H9 (cell line): ENCODE data around the gene DOCK1. TPM values are rescaled to one million over a fixed set of nuclear protein-coding genes. Genes with fewer than 3 reads are reported as not detected.

Source experiments
- DNase-seq: peaks from one replicate; pipeline ENCODE4 v3.0.0-alpha.2; 2017
- H2AFZ ChIP-seq: one replicate; pipeline ENCODE4 v1.6.1; 2013; ENCODE audit warnings: mild to moderate bottlenecking, low read length, control low read depth, moderate library complexity
- H2AK5ac ChIP-seq: 2 replicates; pipeline ENCODE4 v1.6.1; 2013; ENCODE audit warnings: low read length, control low read depth, mixed read lengths; ENCODE audit not compliant: insufficient read length
- H2BK120ac ChIP-seq: one replicate; pipeline ENCODE4 v1.6.1; 2013; ENCODE audit warnings: low read depth, mild to moderate bottlenecking, low read length, control low read depth, inconsistent platforms; ENCODE audit not compliant: poor library complexity, severe bottlenecking
- H2BK12ac ChIP-seq: 2 replicates; pipeline ENCODE4 v1.6.1; 2013; ENCODE audit warnings: low read length, control low read depth, mixed read lengths, low read depth; ENCODE audit not compliant: insufficient read length
- H2BK15ac ChIP-seq: 2 replicates; pipeline ENCODE4 v1.6.1; 2013; ENCODE audit warnings: low read depth, low read length, control low read depth
- H2BK20ac ChIP-seq: one replicate; pipeline ENCODE4 v1.6.1; 2013; ENCODE audit warnings: low read depth, mild to moderate bottlenecking, low read length, control low read depth, inconsistent platforms; ENCODE audit not compliant: poor library complexity, severe bottlenecking
- H2BK5ac ChIP-seq: 2 replicates; pipeline ENCODE4 v1.6.1; 2013; ENCODE audit warnings: low read length, control low read depth, mixed read lengths; ENCODE audit not compliant: insufficient read length
- H3K14ac ChIP-seq: 2 replicates; pipeline ENCODE4 v1.6.1; 2013; ENCODE audit warnings: low read length, control low read depth; ENCODE audit not compliant: insufficient read depth
- H3K18ac ChIP-seq: 2 replicates; pipeline ENCODE4 v1.6.1; 2013; ENCODE audit warnings: low read depth, mild to moderate bottlenecking, mixed read lengths, low read length, control low read depth; ENCODE audit not compliant: insufficient read length
- H3K23ac ChIP-seq: 2 replicates; pipeline ENCODE4 v1.6.1; 2013; ENCODE audit warnings: low read length, control low read depth, mixed read lengths, low read depth; ENCODE audit not compliant: insufficient read length
- H3K23me2 ChIP-seq: 2 replicates; pipeline ENCODE4 v1.6.1; 2013; ENCODE audit warnings: low read depth, mild to moderate bottlenecking, mixed read lengths, low read length, control low read depth; ENCODE audit not compliant: insufficient read length, poor library complexity, severe bottlenecking
- H3K27ac ChIP-seq: 2 replicates; pipeline ENCODE4 v1.5.1; 2013; ENCODE audit warnings: low read length, control low read depth, mixed read lengths, low read depth; ENCODE audit not compliant: insufficient read length
- H3K27me3 ChIP-seq: 2 replicates; pipeline ENCODE4 v1.6.1; 2013; ENCODE audit warnings: low read length, control low read depth, inconsistent platforms; ENCODE audit not compliant: insufficient read depth
- H3K4ac ChIP-seq: 2 replicates; pipeline ENCODE4 v1.6.1; 2013; ENCODE audit warnings: low read depth, mild to moderate bottlenecking, control low read depth, inconsistent platforms, low read length, moderate library complexity
- H3K4me1 ChIP-seq: 2 replicates; pipeline ENCODE4 v1.6.1; 2013; ENCODE audit warnings: low read length, control low read depth, inconsistent platforms; ENCODE audit not compliant: insufficient read depth
- H3K4me2 ChIP-seq: 2 replicates; pipeline ENCODE4 v1.6.1; 2013; ENCODE audit warnings: low read length, control low read depth, mixed read lengths; ENCODE audit not compliant: insufficient read length, insufficient read depth
- H3K56ac ChIP-seq: 2 replicates; pipeline ENCODE4 v1.6.1; 2013; ENCODE audit warnings: low read depth, mild to moderate bottlenecking, mixed read lengths, low read length, control low read depth; ENCODE audit not compliant: insufficient read length
- H3K79me1 ChIP-seq: 2 replicates; pipeline ENCODE4 v1.6.1; 2013; ENCODE audit warnings: low read depth, mild to moderate bottlenecking, moderate library complexity, low read length, control low read depth, inconsistent platforms; ENCODE audit not compliant: insufficient read depth, poor library complexity, severe bottlenecking
- H3K79me2 ChIP-seq: 2 replicates; pipeline ENCODE4 v1.6.1; 2013; ENCODE audit warnings: low read length, control low read depth, inconsistent platforms; ENCODE audit not compliant: insufficient read depth
- H3K9ac ChIP-seq: 2 replicates; pipeline ENCODE4 v1.6.1; 2013; ENCODE audit warnings: low read length, control low read depth, mixed read lengths; ENCODE audit not compliant: insufficient read length; ENCODE audit errors: extremely low read depth
- H3K9me3 ChIP-seq: one replicate; pipeline ENCODE4 v1.6.1; 2013; ENCODE audit warnings: low read depth, low read length, inconsistent platforms; ENCODE audit not compliant: control insufficient read depth
- H3T11ph ChIP-seq: one replicate; pipeline ENCODE4 v1.6.1; 2013; ENCODE audit warnings: mild to moderate bottlenecking, low read length, control low read depth, inconsistent platforms
- H4K20me1 ChIP-seq: one replicate; pipeline ENCODE4 v1.6.1; 2013; ENCODE audit not compliant: control insufficient read depth, insufficient read length, insufficient read depth
- H4K5ac ChIP-seq: 2 replicates; pipeline ENCODE4 v1.6.1; 2013; ENCODE audit warnings: low read depth, mild to moderate bottlenecking, mixed read lengths, low read length, control low read depth; ENCODE audit not compliant: insufficient read length
- H4K8ac ChIP-seq: replicated peaks from 2 replicates; pipeline ENCODE4 v1.6.1; 2013; ENCODE audit warnings: low read length, control low read depth, mixed read lengths, low read depth; ENCODE audit not compliant: insufficient read length
- H4K91ac ChIP-seq: 2 replicates; pipeline ENCODE4 v1.6.1; 2013; ENCODE audit warnings: low read depth, mild to moderate bottlenecking, moderate library complexity, mixed read lengths, low read length, control low read depth; ENCODE audit not compliant: insufficient read length
- H3K27ac Mint-ChIP-seq, 3 experiments: 2 replicates in 2 of 3; 3 replicates in 1 of 3; pipeline ENCODE4 v1.8.0; 2020 to 2021; ENCODE audit warnings: mixed read lengths in 3 of 3, mild to moderate bottlenecking in 1 of 3, moderate library complexity in 1 of 3
- H3K27me3 Mint-ChIP-seq: 2 replicates; pipeline ENCODE4 v1.8.0; 2021; ENCODE audit warnings: low read depth, mild to moderate bottlenecking, moderate library complexity, mixed read lengths
- H3K36me3 Mint-ChIP-seq, 3 experiments: 2 replicates in 2 of 3; 3 replicates in 1 of 3; pipeline ENCODE4 v1.8.0; 2020 to 2021; ENCODE audit warnings: low read depth in 3 of 3, mixed read lengths in 3 of 3; ENCODE audit not compliant: insufficient read depth in 1 of 3
- H3K4me1 Mint-ChIP-seq, 2 experiments: 2 replicates each; pipeline ENCODE4 v1.8.0; 2020; ENCODE audit warnings: mixed read lengths in 2 of 2
- H3K4me3 Mint-ChIP-seq, 2 experiments: 2 replicates in 1 of 2; 3 replicates in 1 of 2; pipeline ENCODE4 v1.8.0; 2020 to 2021; ENCODE audit warnings: mild to moderate bottlenecking in 2 of 2, mixed read lengths in 2 of 2, moderate library complexity in 1 of 2
- H3K9me3 Mint-ChIP-seq, 2 experiments: 2 replicates in 1 of 2; 3 replicates in 1 of 2; pipeline ENCODE4 v1.8.0; 2020; ENCODE audit warnings: mild to moderate bottlenecking in 2 of 2, mixed read lengths in 2 of 2, moderate library complexity in 1 of 2
- WGBS: extraction: QIAGEN DNeasy Blood & Tissue Kit; methylation state at CpG from one replicate; pipeline ENCODE4 v1.1.7; 2013; ENCODE audit warnings: missing lambda C conversion rate, low lambda C conversion rate, mixed read lengths; ENCODE audit not compliant: insufficient read length; ENCODE audit errors: extremely low coverage; 5-methylcytosine and 5-hydroxymethylcytosine counted together
- total RNA-seq: library from RNA; stranded (reverse); gene quantifications from 2 replicates; pipeline ENCODE4 v1.2.1, GENCODE V29; 2021
- TF ChIP-seq, protein P1 (sequence below): fragments of 200-600 bp; sonication (generic); conservative IDR thresholded peaks from 3 replicates; pipeline ENCODE4 v1.8.0; 2021; ENCODE audit warnings: antibody characterized with exemption, mild to moderate bottlenecking

The DOCK1 gene
- total RNA-seq, 1 experiment from 2014 or later = 57.0 TPM

DNA sequence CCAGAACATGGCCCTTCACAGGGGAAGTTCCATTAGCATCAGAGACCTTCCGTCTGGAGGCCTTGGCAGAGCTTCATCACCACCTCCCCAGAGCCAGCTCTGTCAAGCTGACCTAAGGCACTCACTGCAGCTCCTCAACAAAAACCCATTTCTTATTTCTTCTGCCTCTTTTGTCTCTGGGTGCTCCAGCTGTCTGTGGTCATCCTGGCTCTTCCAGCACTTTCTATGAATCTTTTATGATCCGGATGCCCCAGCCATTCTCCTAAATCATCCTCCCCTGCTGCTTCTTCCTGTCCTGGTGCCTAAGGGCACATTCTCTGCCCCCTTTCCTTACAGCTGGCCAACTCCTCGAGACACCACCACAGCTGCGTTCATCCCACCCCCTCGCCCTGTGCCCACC is 462.9 kb downstream of the DOCK1 start:
- no peak overlapping the region for H2BK5ac ChIP-seq
- Mint-ChIP-seq H3K4me1 (no peaks in the 10 kb centered on the region), H3K9me3 (no peaks in the 10 kb centered on the region), H3K4me3 (no peak overlapping the region), H3K27me3 (no peaks in the 10 kb centered on the region), H3K27ac (peak overlapping the region in 1 of 3 experiments; percentile 67; a peak in 1 of 7 replicates), H3K36me3 (no peaks in the 10 kb centered on the region; a peak in 1 of 7 replicates)
- DNase-seq = no peak
- H3K79me1 ChIP-seq = no peaks in the 10 kb centered on the region
- no peaks in the 10 kb centered on the region for H4K20me1 ChIP-seq
- H3K4me1 ChIP-seq = no peaks in the 10 kb centered on the region
- H3K23ac ChIP-seq = no peak overlapping the region
- H2BK20ac ChIP-seq = no peak overlapping the region
- H3K18ac ChIP-seq = no peak overlapping the region
- no peak overlapping the region for H4K91ac ChIP-seq
- H2BK15ac ChIP-seq = no peak overlapping the region
- no peak overlapping the region for H3K9ac ChIP-seq
- H4K5ac ChIP-seq = no peak overlapping the region
- no peak overlapping the region for H3K27ac ChIP-seq
- H3K23me2 ChIP-seq = no peaks in the 10 kb centered on the region
- H3K9me3 ChIP-seq = no peaks in the 10 kb centered on the region
- TF ChIP-seq, protein P1, sequence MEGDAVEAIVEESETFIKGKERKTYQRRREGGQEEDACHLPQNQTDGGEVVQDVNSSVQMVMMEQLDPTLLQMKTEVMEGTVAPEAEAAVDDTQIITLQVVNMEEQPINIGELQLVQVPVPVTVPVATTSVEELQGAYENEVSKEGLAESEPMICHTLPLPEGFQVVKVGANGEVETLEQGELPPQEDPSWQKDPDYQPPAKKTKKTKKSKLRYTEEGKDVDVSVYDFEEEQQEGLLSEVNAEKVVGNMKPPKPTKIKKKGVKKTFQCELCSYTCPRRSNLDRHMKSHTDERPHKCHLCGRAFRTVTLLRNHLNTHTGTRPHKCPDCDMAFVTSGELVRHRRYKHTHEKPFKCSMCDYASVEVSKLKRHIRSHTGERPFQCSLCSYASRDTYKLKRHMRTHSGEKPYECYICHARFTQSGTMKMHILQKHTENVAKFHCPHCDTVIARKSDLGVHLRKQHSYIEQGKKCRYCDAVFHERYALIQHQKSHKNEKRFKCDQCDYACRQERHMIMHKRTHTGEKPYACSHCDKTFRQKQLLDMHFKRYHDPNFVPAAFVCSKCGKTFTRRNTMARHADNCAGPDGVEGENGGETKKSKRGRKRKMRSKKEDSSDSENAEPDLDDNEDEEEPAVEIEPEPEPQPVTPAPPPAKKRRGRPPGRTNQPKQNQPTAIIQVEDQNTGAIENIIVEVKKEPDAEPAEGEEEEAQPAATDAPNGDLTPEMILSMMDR = no peak
- H2AFZ ChIP-seq = no peak overlapping the region
- H3K56ac ChIP-seq = no peak overlapping the region
- no peak overlapping the region for H2BK120ac ChIP-seq
- H3K27me3 ChIP-seq = no peaks in the 10 kb centered on the region
- WGBS = no CpG with 5 or more reads among the region's 5 CpGs
- H4K8ac ChIP-seq = no peak overlapping the region
- H3K4ac ChIP-seq = no peak overlapping the region
- no peak overlapping the region for H2BK12ac ChIP-seq
- no peak overlapping the region for H2AK5ac ChIP-seq
- H3K14ac ChIP-seq = no peak overlapping the region
- H3K79me2 ChIP-seq = no peaks in the 10 kb centered on the region
- H3T11ph ChIP-seq = no peak overlapping the region
- no peak overlapping the region for H3K4me2 ChIP-seq
